Endothelial cell of umbilical vein (primary cell): Measurements from ENCODE around the gene FAM181A.

Experiments used
- CTCF ChIP-seq, 2 donors: IDR thresholded peaks; 1 replicate in 1 of 2; 2 replicates in 1 of 2; pipeline ENCODE4 v1.5.1; 2011; ENCODE audit warnings: low read length in 2 of 2, mild to moderate bottlenecking in 2 of 2, moderate library complexity in 2 of 2, control low read depth in 1 of 2, inconsistent platforms in 1 of 2, low read depth in 1 of 2; ENCODE audit not compliant: insufficient read depth in 1 of 2; ENCODE audit errors: extremely low read depth in 1 of 2
- POLR2A ChIP-seq: IDR thresholded peaks from 2 replicates; pipeline ENCODE4 v1.6.1; 2012; ENCODE audit warnings: low read depth, mild to moderate bottlenecking, control low read depth, low read length

GRCh38 chr14:93917141-93917540 is 10.0 kb upstream of the FAM181A start:
- TF ChIP-seq CTCF (IDR thresholded peaks at IDR 0.05; ENCODE audit: extremely low read depth in 1 of 2, insufficient read depth in 1 of 2, low read depth in 1 of 2, low read length in 2 of 2) (no peak), POLR2A (no peak)
